ENCODE measurements around the gene CABP2.

Gene CABP2

DNA sequence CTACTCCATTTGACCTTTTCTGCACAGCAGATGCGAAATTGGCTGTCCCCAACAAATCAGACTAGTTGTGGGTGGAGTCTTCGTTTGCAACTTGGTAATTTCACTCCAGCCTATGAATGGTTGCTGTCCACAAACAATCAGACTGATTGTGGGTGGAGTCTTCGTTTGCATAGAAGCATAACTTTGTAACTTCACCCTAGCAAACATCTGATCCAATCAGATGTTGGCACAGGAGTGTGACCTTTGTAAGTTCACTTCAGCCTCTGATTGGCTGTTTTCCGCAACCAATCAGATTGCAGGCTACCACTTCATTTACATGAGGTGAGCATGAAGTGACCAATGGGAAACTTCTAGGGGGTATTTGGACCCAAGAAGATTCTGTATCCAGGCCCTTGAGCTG lies 16.3 kb upstream of the CABP2 start (continued):
- TF ChIP-seq, protein P1, sequence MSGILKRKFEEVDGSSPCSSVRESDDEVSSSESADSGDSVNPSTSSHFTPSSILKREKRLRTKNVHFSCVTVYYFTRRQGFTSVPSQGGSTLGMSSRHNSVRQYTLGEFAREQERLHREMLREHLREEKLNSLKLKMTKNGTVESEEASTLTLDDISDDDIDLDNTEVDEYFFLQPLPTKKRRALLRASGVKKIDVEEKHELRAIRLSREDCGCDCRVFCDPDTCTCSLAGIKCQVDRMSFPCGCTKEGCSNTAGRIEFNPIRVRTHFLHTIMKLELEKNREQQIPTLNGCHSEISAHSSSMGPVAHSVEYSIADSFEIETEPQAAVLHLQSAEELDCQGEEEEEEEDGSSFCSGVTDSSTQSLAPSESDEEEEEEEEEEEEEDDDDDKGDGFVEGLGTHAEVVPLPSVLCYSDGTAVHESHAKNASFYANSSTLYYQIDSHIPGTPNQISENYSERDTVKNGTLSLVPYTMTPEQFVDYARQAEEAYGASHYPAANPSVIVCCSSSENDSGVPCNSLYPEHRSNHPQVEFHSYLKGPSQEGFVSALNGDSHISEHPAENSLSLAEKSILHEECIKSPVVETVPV (CRISPR knock-in tag; IDR thresholded peaks at IDR 0.05): no peak
- TF ChIP-seq ZNF565 (CRISPR knock-in tag; conservative IDR thresholded peaks at IDR 0.05; ENCODE audit: low read depth) (no peak), ESRRG (CRISPR knock-in tag; IDR thresholded peaks at IDR 0.05) (no peak), PPARA (CRISPR knock-in tag; IDR thresholded peaks at IDR 0.05; ENCODE audit: borderline replicate concordance) (no peak), ZNF70 (CRISPR knock-in tag; IDR thresholded peaks at IDR 0.05) (no peak), CREB5 (CRISPR knock-in tag; IDR thresholded peaks at IDR 0.05; ENCODE audit: low read depth) (no peak), OSR1 (CRISPR knock-in tag; IDR thresholded peaks at IDR 0.05) (no peak)

DNA sequence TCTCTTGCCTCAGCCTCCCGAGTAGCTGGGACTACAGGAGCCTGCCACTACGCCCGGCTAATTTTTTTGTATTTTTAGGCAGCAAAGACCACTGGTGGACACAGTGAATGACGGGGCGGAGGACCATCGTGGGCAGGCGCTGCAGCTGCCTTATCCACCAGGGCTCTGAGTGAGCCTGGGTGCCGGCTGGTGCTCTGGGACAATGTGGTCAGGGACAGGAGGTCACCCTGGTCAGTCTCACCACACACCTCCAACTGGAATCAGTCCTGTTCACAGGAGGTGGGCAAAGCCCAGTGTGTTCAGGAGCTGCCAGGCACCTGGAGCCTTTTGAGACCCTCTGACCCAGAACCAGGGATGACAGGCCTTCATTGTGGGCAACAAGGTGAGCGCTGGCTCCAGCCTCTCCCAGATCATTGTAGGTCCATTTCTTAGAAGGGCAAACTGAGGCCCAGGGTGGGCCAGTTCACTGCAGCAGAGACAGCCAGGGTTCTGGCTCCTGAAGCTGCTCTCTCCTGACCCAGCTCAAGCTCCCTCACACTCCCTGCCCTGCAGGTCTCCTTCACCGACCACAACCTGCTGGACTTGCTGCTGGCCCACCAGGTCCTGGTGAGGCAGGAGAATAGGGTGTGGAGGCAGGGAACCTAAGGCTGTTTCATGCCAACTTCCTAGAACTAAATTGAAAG lies 15.7 kb upstream of the CABP2 start:
- TF ChIP-seq PPARA (CRISPR knock-in tag; IDR thresholded peaks at IDR 0.05; ENCODE audit: borderline replicate concordance): no peak
- no peak for TF ChIP-seq ESRRG (CRISPR knock-in tag; IDR thresholded peaks at IDR 0.05)
- no peak for TF ChIP-seq BACH2 (CRISPR knock-in tag; IDR thresholded peaks at IDR 0.05; ENCODE audit: borderline replicate concordance)
- no peak for TF ChIP-seq TCF4 (CRISPR knock-in tag; IDR thresholded peaks at IDR 0.05; ENCODE audit: borderline replicate concordance)
- TF ChIP-seq ZNF565 (CRISPR knock-in tag; conservative IDR thresholded peaks at IDR 0.05; ENCODE audit: low read depth): no peak
- no peak for TF ChIP-seq ISL1 (CRISPR knock-in tag; IDR thresholded peaks at IDR 0.05)
- no peak for TF ChIP-seq ZC3H10 (CRISPR knock-in tag; IDR thresholded peaks at IDR 0.05)
- no peak for TF ChIP-seq TOX (CRISPR knock-in tag; IDR thresholded peaks at IDR 0.05; ENCODE audit: borderline replicate concordance)
- no peak for TF ChIP-seq GLIS3 (CRISPR knock-in tag; IDR thresholded peaks at IDR 0.05)
- no peak for TF ChIP-seq POU6F1 (CRISPR knock-in tag; IDR thresholded peaks at IDR 0.05; ENCODE audit: borderline replicate concordance, low read depth)
- TF ChIP-seq CREB5 (CRISPR knock-in tag; IDR thresholded peaks at IDR 0.05; ENCODE audit: low read depth): no peak
- TF ChIP-seq, protein P2, sequence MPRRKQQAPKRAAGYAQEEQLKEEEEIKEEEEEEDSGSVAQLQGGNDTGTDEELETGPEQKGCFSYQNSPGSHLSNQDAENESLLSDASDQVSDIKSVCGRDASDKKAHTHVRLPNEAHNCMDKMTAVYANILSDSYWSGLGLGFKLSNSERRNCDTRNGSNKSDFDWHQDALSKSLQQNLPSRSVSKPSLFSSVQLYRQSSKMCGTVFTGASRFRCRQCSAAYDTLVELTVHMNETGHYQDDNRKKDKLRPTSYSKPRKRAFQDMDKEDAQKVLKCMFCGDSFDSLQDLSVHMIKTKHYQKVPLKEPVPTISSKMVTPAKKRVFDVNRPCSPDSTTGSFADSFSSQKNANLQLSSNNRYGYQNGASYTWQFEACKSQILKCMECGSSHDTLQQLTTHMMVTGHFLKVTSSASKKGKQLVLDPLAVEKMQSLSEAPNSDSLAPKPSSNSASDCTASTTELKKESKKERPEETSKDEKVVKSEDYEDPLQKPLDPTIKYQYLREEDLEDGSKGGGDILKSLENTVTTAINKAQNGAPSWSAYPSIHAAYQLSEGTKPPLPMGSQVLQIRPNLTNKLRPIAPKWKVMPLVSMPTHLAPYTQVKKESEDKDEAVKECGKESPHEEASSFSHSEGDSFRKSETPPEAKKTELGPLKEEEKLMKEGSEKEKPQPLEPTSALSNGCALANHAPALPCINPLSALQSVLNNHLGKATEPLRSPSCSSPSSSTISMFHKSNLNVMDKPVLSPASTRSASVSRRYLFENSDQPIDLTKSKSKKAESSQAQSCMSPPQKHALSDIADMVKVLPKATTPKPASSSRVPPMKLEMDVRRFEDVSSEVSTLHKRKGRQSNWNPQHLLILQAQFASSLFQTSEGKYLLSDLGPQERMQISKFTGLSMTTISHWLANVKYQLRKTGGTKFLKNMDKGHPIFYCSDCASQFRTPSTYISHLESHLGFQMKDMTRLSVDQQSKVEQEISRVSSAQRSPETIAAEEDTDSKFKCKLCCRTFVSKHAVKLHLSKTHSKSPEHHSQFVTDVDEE (CRISPR knock-in tag; IDR thresholded peaks at IDR 0.05): no peak
- TF ChIP-seq SNAI2 (CRISPR knock-in tag; IDR thresholded peaks at IDR 0.05): no peak
- no peak for TF ChIP-seq CSDC2 (CRISPR knock-in tag; IDR thresholded peaks at IDR 0.05)
- TF ChIP-seq RARB (CRISPR knock-in tag; IDR thresholded peaks at IDR 0.05): no peak
- ATAC-seq: no peak

GRCh38 chr11:67538306-67538705 lies 15.1 kb upstream of the CABP2 start:
- no peak for ATAC-seq
- TF ChIP-seq ZNF8 (CRISPR knock-in tag; IDR thresholded peaks at IDR 0.05): no peak
- TF ChIP-seq CREB5 (CRISPR knock-in tag; IDR thresholded peaks at IDR 0.05; ENCODE audit: low read depth): no peak
- no peak for TF ChIP-seq ISL1 (CRISPR knock-in tag; IDR thresholded peaks at IDR 0.05)
- TF ChIP-seq ZC3H10 (CRISPR knock-in tag; IDR thresholded peaks at IDR 0.05): no peak
- no peak for TF ChIP-seq PPARA (CRISPR knock-in tag; IDR thresholded peaks at IDR 0.05; ENCODE audit: borderline replicate concordance)
- TF ChIP-seq RARB (CRISPR knock-in tag; IDR thresholded peaks at IDR 0.05): no peak
- TF ChIP-seq ZFP30 (CRISPR knock-in tag; IDR thresholded peaks at IDR 0.05): no peak
- no peak for TF ChIP-seq CSDC2 (CRISPR knock-in tag; IDR thresholded peaks at IDR 0.05)
- no peak for TF ChIP-seq SNAI2 (CRISPR knock-in tag; IDR thresholded peaks at IDR 0.05)
- no peak for TF ChIP-seq ZNF70 (CRISPR knock-in tag; IDR thresholded peaks at IDR 0.05)
- TF ChIP-seq ARNTL (CRISPR knock-in tag; IDR thresholded peaks at IDR 0.05; ENCODE audit: borderline replicate concordance, low read depth): no peak
- TF ChIP-seq, protein P3, sequence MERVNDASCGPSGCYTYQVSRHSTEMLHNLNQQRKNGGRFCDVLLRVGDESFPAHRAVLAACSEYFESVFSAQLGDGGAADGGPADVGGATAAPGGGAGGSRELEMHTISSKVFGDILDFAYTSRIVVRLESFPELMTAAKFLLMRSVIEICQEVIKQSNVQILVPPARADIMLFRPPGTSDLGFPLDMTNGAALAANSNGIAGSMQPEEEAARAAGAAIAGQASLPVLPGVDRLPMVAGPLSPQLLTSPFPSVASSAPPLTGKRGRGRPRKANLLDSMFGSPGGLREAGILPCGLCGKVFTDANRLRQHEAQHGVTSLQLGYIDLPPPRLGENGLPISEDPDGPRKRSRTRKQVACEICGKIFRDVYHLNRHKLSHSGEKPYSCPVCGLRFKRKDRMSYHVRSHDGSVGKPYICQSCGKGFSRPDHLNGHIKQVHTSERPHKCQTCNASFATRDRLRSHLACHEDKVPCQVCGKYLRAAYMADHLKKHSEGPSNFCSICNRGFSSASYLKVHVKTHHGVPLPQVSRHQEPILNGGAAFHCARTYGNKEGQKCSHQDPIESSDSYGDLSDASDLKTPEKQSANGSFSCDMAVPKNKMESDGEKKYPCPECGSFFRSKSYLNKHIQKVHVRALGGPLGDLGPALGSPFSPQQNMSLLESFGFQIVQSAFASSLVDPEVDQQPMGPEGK (CRISPR knock-in tag; IDR thresholded peaks at IDR 0.05; ENCODE audit: borderline replicate concordance): no peak
- no peak for TF ChIP-seq ZFP3 (CRISPR knock-in tag; IDR thresholded peaks at IDR 0.05)
- TF ChIP-seq BACH2 (CRISPR knock-in tag; IDR thresholded peaks at IDR 0.05; ENCODE audit: borderline replicate concordance): no peak
- no peak for TF ChIP-seq GLIS3 (CRISPR knock-in tag; IDR thresholded peaks at IDR 0.05)
- no peak for TF ChIP-seq ESRRG (CRISPR knock-in tag; IDR thresholded peaks at IDR 0.05)
- TF ChIP-seq POU6F1 (CRISPR knock-in tag; IDR thresholded peaks at IDR 0.05; ENCODE audit: borderline replicate concordance, low read depth): no peak
